Measurements from ENCODE around the gene CTSZ.

DNA sequence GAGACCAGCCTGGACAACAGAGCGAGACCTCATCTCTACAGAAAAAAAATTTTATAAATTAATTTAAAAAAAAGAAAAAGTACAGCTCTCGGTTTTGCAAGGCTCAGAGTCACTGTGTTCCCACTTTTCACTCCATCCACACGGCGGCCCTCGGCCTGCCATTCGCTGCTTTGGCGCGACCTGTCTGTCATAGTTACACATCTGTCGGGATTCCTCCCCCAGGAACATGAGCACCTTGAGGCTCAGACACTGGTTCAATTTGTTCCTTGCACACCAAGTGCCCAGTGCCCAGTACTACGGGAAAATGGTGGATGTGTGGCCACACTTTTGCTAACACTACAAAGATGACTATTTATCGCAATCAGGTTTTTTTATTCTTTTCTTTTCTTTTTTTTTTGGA lies 8.4 kb downstream of the CTSZ start:
- TF ChIP-seq, protein P1, sequence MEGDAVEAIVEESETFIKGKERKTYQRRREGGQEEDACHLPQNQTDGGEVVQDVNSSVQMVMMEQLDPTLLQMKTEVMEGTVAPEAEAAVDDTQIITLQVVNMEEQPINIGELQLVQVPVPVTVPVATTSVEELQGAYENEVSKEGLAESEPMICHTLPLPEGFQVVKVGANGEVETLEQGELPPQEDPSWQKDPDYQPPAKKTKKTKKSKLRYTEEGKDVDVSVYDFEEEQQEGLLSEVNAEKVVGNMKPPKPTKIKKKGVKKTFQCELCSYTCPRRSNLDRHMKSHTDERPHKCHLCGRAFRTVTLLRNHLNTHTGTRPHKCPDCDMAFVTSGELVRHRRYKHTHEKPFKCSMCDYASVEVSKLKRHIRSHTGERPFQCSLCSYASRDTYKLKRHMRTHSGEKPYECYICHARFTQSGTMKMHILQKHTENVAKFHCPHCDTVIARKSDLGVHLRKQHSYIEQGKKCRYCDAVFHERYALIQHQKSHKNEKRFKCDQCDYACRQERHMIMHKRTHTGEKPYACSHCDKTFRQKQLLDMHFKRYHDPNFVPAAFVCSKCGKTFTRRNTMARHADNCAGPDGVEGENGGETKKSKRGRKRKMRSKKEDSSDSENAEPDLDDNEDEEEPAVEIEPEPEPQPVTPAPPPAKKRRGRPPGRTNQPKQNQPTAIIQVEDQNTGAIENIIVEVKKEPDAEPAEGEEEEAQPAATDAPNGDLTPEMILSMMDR (IDR thresholded peaks at IDR 0.05; ENCODE audit: low read depth, low read length) = no peak
- no peak for TF ChIP-seq EZH2phosphoT487 (IDR thresholded peaks at IDR 0.05; ENCODE audit: low read depth)

Data from OCI-LY3 (cell line).